Nasal cavity respiratory epithelium epithelial cell of viscerocranial mucosa (primary cell): ENCODE measurements around the gene TSLP. TPM values are rescaled to one million over a fixed set of nuclear protein-coding genes. Genes with fewer than 3 reads are reported as not detected.

Experiments
- total RNA-seq: library from RNA; depleted of rRNA; stranded (reverse); fragments of >200 nt; gene quantifications from 2 replicates; pipeline ENCODE4 v1.2.3, GENCODE V29; 2014

TSLP gene
- 1.2 and 1.4 TPM in 2 replicates for total RNA-seq

DNA sequence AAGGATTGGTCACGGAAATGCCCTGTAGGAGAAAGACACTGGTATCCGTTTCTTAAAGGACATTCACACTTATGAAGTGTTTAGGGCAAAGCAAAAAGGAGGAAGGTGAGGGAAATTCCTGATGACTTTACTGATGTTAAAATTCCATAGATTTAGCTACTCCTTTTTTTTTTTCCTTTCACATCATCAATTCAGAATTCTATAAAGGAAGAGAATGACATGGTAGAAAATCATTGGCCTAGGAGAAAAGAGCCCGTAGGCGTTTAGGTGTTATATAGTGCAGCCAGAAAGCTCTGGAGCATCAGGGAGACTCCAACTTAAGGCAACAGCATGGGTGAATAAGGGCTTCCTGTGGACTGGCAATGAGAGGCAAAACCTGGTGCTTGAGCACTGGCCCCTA, at the start of gene TSLP:
Gene TSLP, plus strand, starts transcription at position 301 of the 400 bp plus-strand sequence. CDS start 178 bp downstream, outside the sequence.

GRCh38 chr5:111092062-111092853, 20.7 kb downstream of the TSLP start, which contains the start of gene WDR36:
Gene WDR36, plus strand, starts transcription at chr5:111092348. Its CDS starts 109 bp downstream, at chr5:111092457.

Other genes with a start within 250 kb of the TSLP start
- 69.4 and 75.0 TPM in 2 replicates for gene WDR36, start 20.6 kb downstream of the TSLP start, total RNA-seq
- 0.07 and 0.34 TPM in 2 replicates for gene CAMK4, start 152.7 kb downstream of the TSLP start, total RNA-seq